ENCODE data around the gene ATP2B3. TPM values are rescaled to one million over a fixed set of nuclear protein-coding genes. Genes with fewer than 3 reads are reported as not detected.

ATP2B3 gene
- total RNA-seq, 3 donors from 2014 or later (not counting 1 experiment from before 2014, with no cell fraction given), result not detected

DNA sequence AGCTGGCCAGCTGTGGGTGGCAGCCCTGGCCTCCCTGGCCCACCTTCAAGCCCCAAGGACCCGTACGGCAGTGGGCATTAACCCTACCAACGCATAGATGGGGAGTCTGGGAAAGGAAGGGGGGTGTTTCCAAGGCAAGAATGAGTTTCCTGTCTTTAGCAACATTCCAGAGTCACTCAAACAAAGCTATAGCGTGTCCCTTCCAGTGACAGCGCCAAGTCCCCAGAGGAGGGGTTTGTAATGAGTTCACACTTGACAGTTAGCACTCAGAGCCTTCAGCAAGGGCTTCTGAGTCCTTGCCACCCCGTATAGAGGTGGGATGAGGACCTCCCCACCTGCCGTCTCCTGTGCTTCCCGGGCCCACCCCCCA is 20.9 kb upstream of the ATP2B3 start:
- Mint-ChIP-seq H3K9me3 (no peaks in the 10 kb centered on the region), H3K4me1 (peaks cover 0 to 3% of the 10 kb centered on the region in 2 donors), H3K27me3 (ENCODE audit: low read depth in 2 of 2) (peaks cover 0 to 2% of the 10 kb centered on the region in 2 donors), H3K27ac (no peak overlapping the region), H3K4me3 (no peak overlapping the region), H3K36me3 (no peaks in the 10 kb centered on the region)
- no peaks in the 10 kb centered on the region for H3K36me3 ChIP-seq (ENCODE audit: control insufficient read depth, insufficient read depth, low read length)
- intact Hi-C loops (cut with micrococcal nuclease), result no loop called here
- no peak overlapping the region for H3K4me3 ChIP-seq (ENCODE audit: low read length)
- H3K27ac ChIP-seq (ENCODE audit: low read length), result no peak overlapping the region
- TF ChIP-seq, protein P1, sequence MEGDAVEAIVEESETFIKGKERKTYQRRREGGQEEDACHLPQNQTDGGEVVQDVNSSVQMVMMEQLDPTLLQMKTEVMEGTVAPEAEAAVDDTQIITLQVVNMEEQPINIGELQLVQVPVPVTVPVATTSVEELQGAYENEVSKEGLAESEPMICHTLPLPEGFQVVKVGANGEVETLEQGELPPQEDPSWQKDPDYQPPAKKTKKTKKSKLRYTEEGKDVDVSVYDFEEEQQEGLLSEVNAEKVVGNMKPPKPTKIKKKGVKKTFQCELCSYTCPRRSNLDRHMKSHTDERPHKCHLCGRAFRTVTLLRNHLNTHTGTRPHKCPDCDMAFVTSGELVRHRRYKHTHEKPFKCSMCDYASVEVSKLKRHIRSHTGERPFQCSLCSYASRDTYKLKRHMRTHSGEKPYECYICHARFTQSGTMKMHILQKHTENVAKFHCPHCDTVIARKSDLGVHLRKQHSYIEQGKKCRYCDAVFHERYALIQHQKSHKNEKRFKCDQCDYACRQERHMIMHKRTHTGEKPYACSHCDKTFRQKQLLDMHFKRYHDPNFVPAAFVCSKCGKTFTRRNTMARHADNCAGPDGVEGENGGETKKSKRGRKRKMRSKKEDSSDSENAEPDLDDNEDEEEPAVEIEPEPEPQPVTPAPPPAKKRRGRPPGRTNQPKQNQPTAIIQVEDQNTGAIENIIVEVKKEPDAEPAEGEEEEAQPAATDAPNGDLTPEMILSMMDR (IDR thresholded peaks at IDR 0.05), result no peak
- no peaks in the 10 kb centered on the region for H3K4me1 ChIP-seq (ENCODE audit: control insufficient read depth, insufficient read depth, low read length)
- no peak for ATAC-seq
- no CpG with 5 or more reads among the region's 8 CpGs for WGBS (ENCODE audit: insufficient coverage)
- H3K9me3 ChIP-seq (ENCODE audit: control insufficient read depth, insufficient read depth, low read length), result no peaks in the 10 kb centered on the region
- no peak for DNase-seq
- no peaks in the 10 kb centered on the region for H3K27me3 ChIP-seq (ENCODE audit: control insufficient read depth, insufficient read depth, low read length)

DNA sequence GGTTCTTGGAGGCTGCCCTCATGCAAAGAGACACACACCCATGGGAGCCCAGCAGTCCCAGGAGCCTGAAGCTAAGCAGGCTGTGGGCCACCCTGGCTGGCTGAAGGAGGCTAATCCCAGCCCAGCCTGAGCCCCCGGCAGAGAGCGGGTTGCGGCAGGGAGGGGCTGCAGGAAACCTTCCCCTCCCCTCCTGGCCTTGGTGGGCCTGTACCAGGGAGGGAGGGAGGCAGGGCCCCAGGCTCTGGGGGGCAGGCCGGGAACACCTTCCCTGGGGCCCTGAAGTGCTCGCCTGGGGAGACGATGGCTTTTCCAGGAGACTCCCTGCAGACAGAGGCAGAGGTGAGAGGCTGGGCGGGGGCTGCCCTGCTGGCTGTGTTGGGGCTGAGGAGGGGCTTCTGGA is 19.0 kb upstream of the ATP2B3 start:
- Histone ChIP-seq H3K27ac (ENCODE audit: low read length) (no peak overlapping the region), H3K36me3 (ENCODE audit: control insufficient read depth, insufficient read depth, low read length) (no peaks in the 10 kb centered on the region), H3K4me1 (ENCODE audit: control insufficient read depth, insufficient read depth, low read length) (no peaks in the 10 kb centered on the region), H3K4me3 (ENCODE audit: low read length) (no peak overlapping the region), H3K27me3 (ENCODE audit: control insufficient read depth, insufficient read depth, low read length) (no peaks in the 10 kb centered on the region), H3K9me3 (ENCODE audit: control insufficient read depth, insufficient read depth, low read length) (no peaks in the 10 kb centered on the region)
- WGBS (ENCODE audit: insufficient coverage), result 76% methylated on average over 4 of the region's 7 CpGs
- H3K36me3 Mint-ChIP-seq, result no peaks in the 10 kb centered on the region
- intact Hi-C loops (cut with micrococcal nuclease), result no loop called here
- DNase-seq (no peak), ATAC-seq (no peak)
- TF ChIP-seq, protein P1 (IDR thresholded peaks at IDR 0.05), result no peak
- peaks cover 0 to 3% of the 10 kb centered on the region in 2 donors for H3K4me1 Mint-ChIP-seq
- H3K27me3 Mint-ChIP-seq (ENCODE audit: low read depth in 2 of 2), result peaks cover 0 to 2% of the 10 kb centered on the region in 2 donors
- H3K4me3 Mint-ChIP-seq, result no peak overlapping the region
- H3K27ac Mint-ChIP-seq, result no peak overlapping the region
- H3K9me3 Mint-ChIP-seq, result no peaks in the 10 kb centered on the region

DNA sequence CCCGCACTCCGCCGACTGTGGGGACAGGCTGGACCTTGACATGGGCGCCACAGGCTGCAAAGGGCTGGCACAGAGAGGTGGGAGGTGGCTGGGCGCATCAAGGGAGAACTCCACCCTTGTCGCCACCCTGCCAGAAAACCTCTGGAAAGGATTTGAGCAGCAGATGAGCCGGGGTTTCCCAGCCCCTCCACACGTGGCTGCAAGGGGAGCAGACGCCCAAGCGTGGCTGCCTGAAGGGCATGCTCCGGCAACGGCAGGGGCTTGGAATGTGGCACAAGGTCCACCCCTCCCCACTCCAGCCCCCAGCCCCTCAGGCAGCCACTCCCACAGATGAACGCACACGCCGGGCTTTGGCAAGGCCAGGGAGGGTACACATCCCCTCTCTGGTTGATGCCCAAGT is 18.1 kb upstream of the ATP2B3 start:
- TF ChIP-seq, protein P1 (IDR thresholded peaks at IDR 0.05), result no peak

DNA sequence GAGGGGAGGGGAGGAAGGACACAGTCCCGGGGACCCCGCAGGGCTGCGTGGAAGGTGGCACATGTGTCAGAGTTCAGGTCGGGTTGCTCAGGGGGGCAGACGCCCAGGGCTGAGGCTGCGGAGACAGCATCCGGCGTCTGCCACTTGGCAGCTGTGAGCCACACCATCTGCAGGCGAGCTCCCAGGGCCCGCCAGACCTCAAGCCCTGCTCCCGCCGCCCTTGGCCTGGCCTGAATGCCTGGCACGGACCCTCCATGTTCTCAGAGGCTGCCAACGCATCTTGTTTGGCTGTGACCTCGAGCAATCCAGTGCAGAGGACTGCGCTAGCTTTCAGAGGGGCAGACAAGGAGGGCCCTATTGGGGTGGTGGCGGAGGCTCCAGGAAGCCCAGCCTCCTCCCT is 17.6 kb upstream of the ATP2B3 start:
- WGBS (ENCODE audit: insufficient coverage), result 89% methylated on average over 17 of the region's 17 CpGs
- DNase-seq (no peak), ATAC-seq (no peak)
- Mint-ChIP-seq H3K27me3 (ENCODE audit: low read depth in 2 of 2) (peaks cover 0 to 2% of the 10 kb centered on the region in 2 donors), H3K9me3 (no peaks in the 10 kb centered on the region), H3K36me3 (no peaks in the 10 kb centered on the region), H3K4me3 (no peak overlapping the region), H3K27ac (no peak overlapping the region), H3K4me1 (peaks cover 0 to 3% of the 10 kb centered on the region in 2 donors)
- H3K9me3 ChIP-seq (ENCODE audit: control insufficient read depth, insufficient read depth, low read length), result no peaks in the 10 kb centered on the region
- H3K27me3 ChIP-seq (ENCODE audit: control insufficient read depth, insufficient read depth, low read length), result no peaks in the 10 kb centered on the region
- intact Hi-C loops (cut with micrococcal nuclease), result no loop called here
- no peak overlapping the region for H3K27ac ChIP-seq (ENCODE audit: low read length)
- TF ChIP-seq, protein P1 (IDR thresholded peaks at IDR 0.05), result no peak
- no peaks in the 10 kb centered on the region for H3K4me1 ChIP-seq (ENCODE audit: control insufficient read depth, insufficient read depth, low read length)
- no peaks in the 10 kb centered on the region for H3K36me3 ChIP-seq (ENCODE audit: control insufficient read depth, insufficient read depth, low read length)
- H3K4me3 ChIP-seq (ENCODE audit: low read length), result no peak overlapping the region

More for the DNA sequence above, 18.1 kb upstream of the ATP2B3 start:
- Mint-ChIP-seq H3K27ac (no peak overlapping the region), H3K27me3 (ENCODE audit: low read depth in 2 of 2) (peaks cover 0 to 2% of the 10 kb centered on the region in 2 donors), H3K4me1 (peaks cover 0 to 3% of the 10 kb centered on the region in 2 donors), H3K36me3 (no peaks in the 10 kb centered on the region), H3K9me3 (no peaks in the 10 kb centered on the region), H3K4me3 (no peak overlapping the region)
- Histone ChIP-seq H3K27me3 (ENCODE audit: control insufficient read depth, insufficient read depth, low read length) (no peaks in the 10 kb centered on the region), H3K36me3 (ENCODE audit: control insufficient read depth, insufficient read depth, low read length) (no peaks in the 10 kb centered on the region), H3K9me3 (ENCODE audit: control insufficient read depth, insufficient read depth, low read length) (no peaks in the 10 kb centered on the region), H3K27ac (ENCODE audit: low read length) (no peak overlapping the region), H3K4me3 (ENCODE audit: low read length) (no peak overlapping the region), H3K4me1 (ENCODE audit: control insufficient read depth, insufficient read depth, low read length) (no peaks in the 10 kb centered on the region)
- DNase-seq (no peak), ATAC-seq (no peak)
- WGBS (ENCODE audit: insufficient coverage), result 90% methylated on average over 12 of the region's 15 CpGs
- intact Hi-C loops (cut with micrococcal nuclease), result no loop called here

Data from natural killer cell (primary cell).